D341Med (cell line): Measurements from ENCODE around the gene SRPK3.
"Not testable (repeated sequence)": the region's sequence is repeated elsewhere in the genome, so short reads cannot be mapped to it uniquely, and the experiment has no call there.

Experiments used
- DNase-seq: peaks from one replicate; pipeline ENCODE4 v3.0.0; 2012; ENCODE audit warnings: low spot score

Gene SRPK3, protein sequence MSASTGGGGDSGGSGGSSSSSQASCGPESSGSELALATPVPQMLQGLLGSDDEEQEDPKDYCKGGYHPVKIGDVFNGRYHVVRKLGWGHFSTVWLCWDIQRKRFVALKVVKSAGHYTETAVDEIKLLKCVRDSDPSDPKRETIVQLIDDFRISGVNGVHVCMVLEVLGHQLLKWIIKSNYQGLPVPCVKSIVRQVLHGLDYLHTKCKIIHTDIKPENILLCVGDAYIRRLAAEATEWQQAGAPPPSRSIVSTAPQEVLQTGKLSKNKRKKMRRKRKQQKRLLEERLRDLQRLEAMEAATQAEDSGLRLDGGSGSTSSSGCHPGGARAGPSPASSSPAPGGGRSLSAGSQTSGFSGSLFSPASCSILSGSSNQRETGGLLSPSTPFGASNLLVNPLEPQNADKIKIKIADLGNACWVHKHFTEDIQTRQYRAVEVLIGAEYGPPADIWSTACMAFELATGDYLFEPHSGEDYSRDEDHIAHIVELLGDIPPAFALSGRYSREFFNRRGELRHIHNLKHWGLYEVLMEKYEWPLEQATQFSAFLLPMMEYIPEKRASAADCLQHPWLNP

DNA sequence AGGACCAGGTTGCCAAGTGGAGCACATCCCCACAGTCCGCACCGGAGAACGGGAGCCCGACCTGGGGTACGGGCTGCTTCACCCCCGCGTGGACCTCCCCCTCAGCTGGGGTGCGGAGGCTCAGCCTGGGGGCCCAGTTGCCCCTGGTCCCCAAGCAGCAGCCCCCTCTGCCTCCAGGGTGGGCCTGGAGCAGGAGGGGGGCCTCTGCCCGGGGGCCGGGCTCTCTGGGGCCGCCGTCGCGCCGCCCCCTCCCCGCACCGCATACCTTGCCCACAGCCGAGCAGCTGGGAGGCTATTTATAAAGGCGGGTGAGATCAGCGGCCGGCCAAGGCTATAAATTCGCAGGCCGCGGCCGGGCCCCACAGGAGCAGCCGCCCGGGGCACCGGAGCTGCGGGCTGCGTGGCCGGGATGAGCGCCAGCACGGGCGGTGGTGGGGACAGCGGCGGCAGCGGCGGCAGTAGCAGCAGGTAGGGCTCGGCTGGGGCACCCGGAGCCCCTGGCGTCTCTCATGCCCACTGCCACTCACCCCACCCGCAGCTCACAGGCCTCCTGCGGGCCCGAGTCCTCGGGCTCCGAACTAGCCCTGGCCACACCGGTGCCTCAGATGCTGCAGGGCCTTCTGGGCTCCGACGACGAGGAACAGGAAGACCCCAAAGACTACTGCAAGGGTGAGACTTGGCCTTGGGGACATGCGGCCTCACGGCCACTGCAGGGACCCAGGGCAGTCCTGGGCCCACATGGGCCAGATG is at the start of gene SRPK3:
SRPK3 (plus strand) TSS at position 364 of the 750 bp plus-strand sequence; CDS start at position 410, 46 bp downstream.
- DNase-seq: no peak

DNA sequence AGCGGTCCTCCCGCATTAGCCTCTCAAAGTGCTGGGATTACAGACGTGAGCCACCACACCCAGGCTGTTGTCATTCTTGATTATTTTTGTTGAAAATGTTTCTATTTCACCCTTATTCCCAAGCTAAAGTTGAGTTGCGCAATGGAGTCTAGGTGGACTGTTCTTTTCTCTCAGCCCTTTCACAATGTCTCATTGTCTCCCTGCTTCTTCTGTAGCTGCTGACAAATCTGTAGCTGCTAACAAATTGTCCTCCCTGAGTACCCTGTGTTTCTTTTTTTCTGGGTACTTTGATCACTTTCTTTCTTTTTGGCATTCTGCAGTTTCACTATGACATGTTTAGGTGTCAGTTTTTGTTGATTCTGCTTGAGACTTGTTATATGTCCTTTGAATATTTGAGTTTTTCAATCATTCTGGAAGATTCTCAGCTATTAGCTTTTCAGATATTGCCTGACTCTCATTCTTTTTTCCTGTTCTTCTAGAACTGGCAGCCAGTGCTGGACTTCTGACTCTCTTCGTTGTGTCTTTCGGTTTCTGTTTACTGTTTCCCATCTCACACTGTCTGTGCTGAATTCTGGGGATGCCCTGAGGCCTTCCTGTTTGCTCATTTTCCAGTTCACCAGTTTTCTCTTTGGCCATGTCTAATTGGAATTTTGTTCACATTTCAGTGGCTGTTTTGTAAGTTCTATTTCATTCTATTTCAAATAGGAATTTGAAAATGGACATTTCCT is 49.6 kb upstream of the SRPK3 start:
- DNase-seq: no peak

DNA sequence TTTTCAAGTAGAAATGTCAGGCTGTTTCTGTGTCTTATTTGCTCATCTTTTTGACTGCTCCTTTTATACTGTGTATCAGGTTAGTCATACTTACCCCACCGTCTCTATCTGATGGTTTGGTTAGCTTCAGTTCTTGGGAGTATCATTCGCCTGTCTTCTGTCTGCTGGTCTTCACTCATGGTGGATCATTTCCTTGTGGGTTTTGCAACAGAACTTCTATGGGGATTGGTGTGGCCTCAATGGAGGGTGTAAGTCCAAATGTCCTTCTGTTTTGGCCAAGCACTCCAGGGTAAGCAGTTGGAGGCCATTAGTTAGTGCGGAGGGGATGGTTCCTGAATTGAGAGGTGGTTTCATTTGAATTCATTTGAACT is 49.0 kb upstream of the SRPK3 start:
- no peak for DNase-seq

DNA sequence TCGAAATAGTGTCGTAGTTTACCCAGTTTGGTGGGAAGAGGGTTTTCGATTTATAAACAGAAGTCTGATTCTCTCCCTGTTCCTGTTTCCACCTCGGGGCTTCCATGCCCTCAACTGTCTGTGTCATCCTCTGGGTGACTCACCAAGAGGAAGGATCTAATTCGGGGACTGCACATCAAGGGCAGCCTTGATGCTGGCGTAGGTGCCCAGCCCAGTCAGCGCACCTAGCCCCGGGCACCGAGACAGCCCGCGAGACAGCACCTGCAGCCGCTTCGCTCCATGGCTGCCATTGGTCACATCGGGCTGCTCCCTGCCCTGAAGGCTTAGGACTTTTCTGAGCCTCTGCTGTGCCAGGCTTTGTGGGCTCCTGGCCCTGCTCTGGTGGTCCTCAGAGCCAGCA is 48.4 kb upstream of the SRPK3 start:
- DNase-seq: no peak

DNA sequence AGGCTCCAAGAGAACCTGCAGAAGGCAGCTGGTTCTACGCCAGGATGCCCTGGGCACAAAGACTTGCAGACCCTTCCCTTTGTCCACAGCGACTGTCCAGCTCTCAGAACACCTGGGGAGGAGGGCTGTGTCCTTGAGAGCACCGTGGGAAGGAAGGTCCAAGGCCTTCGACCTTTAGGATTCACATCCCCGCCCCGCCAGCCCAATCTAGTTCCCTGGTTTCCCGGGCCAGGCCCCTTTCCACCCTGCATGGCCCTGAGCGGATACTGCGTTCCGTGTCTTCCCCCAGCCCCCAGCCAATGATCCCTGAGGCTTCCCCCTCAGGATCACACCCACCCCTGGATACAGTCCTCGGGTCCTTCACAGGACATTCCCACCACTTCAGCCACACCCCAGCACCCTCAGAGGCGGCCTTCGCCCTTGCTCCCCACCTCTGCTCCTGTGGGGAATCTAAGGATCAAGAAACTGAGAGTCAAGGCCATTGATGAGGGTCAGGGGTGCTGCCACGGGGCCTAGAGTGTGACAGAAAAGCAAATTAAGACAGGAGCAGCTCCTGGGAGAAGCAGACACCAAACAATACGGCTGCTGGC is 47.1 kb upstream of the SRPK3 start:
- no peak for DNase-seq

DNA sequence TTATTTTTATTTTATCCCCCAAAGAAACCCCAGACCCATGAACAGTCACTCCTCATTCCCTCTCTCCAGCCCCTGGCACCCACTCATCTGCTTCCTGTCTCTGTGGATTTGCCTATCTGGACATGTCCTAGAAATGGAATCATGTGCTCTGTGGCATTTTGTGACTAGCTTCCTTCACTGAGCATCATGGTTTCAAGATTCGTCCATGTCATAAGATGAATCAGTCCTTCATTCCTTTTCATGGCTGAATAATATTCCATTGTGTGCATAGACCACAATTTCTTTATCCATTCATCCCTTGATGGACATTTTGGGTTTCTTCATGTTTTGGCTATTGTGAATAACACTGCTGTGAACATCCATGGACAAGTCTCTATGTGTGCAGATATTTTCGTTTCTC is 46.0 kb upstream of the SRPK3 start:
- DNase-seq: no peak

DNA sequence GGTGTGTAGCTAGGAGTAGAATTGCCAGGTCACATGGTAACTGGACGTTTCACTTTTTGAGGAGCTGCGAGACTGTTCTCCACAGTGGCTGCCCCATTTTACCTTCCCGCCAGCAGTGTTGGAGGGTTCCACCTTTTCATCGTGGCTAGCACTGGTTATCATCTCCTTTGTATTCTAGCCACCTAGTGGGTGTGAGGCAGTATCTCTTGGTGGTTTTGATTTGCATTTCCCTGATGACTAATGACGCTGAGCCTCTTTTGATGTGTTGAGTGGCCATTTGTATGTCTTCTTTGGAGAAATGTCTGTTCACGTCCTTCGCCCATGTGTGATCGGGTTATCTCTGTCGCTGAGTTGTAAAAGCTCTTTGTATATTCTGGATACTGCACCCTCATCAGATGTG is 45.6 kb upstream of the SRPK3 start:
- no peak for DNase-seq

DNA sequence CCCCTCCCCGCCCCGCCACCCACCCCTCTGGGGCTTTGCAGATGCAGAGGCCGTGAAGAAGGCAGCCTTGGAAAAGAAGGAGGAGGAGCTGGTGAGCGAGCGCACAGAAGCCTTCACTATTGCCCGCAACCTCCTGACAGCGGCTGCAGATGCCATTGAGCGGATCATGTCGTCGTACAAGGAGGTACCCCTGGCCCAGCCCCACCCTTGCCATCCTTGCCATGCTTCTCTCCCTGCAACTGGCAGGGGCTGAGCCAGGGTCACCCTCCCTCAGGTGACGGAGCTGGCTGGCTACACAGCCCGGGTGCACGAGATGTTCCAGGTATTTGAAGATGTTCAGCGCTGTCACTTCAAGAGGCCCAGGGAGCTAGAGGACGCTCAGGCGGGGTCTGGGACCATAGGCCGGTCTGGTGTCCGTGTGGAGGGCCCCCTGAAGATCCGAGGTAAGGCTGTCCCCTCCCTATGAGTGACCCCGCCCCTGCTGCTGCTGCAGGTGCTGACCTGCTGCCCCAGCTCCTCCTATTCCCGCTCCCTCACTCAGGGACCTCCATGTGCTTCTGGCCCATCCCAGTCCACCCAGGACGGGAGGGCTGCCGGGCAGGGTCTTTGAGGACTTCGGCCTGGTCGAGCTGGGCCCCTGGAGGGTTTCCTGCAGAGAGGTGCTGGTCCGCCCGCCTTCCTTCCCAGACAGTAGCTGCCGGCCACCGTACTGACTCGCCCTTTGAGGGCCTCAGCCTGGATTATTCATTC is 44.6 kb upstream of the SRPK3 start:
- no peak for DNase-seq

DNA sequence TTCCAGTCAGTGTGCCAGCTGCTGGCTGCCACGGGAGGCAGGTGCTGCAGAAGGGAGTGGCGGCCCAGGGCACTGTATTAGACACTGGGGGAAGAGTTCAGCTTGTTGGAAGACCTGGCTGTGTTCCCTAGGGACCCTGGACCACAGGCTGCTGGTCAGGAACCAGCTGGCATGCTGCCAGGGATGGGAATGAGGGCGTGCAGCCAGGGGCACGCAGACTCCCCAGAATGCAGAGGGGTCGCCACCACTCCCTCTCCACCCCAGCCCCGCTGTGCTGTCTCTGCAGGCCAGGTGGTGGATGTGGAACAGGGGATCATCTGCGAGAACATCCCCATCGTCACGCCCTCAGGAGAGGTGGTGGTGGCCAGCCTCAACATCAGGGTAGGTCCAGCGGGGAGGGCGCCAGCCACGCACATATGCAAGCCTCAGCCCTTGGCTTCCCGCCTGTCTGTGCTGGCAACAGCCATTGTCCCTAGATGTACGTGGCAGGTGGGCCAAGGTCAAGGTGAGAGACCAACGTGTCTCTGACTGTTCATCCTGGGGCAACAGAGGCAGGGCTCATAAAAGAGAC is 43.9 kb upstream of the SRPK3 start:
- DNase-seq: no peak

DNA sequence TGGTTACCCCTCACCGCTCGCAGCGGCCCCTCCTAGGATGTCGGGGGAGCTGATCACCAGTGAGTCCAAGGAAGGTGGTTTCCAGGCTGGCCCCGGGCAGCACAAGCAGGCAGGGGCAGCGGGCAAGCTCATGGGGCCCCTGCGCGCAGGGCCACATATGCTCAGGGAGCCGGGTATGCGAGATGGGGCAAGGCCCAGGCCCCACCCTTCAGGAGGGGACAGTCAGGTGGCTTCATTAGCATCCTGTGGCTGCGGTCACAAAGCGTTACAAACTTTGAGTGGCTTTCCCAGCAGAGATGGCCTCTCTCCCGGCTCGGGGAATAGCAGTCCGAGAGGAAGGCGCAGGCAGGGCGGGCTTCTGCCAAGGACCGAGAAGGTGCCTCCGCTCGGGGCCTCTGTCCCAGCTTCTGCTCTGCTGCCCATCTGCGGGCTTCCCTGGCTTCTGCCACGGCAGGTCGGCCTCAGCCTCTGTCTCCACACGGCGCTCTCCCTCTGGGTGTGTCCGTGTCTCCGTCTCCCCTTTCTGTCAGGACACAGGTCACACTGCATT is 42.7 kb upstream of the SRPK3 start:
- DNase-seq: no peak

DNA sequence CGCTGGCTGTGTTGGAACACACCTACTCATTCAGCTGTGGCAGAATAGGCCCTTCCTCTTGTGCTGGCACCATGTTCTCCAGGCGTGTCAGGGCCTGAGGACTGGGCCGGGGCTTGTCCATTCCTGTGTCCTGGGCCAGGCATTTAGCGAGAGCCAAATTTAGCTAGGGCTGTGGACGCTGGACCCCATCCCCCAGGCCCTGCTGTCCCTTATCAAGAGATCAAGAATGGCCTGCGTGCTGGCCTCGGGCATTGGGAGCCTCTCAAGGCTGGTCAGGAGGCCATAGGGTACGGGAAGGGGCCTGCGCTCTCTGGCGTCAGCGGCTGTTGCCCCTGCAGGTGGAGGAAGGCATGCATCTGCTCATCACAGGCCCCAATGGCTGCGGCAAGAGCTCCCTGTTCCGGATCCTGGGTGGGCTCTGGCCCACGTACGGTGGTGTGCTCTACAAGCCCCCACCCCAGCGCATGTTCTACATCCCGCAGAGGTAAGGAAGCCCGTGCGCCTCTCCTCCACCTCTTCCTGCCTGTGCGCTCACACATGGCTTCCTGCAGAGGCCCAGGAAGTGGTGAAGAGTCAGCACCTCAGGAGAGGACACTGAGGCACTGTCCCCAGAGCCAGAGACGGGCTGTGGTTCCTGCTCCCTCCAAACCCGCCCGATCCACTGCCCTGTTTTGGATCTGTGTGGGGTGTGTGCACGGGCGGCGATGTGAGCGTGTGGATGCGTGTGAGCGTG is 40.9 kb upstream of the SRPK3 start:
- no peak for DNase-seq

DNA sequence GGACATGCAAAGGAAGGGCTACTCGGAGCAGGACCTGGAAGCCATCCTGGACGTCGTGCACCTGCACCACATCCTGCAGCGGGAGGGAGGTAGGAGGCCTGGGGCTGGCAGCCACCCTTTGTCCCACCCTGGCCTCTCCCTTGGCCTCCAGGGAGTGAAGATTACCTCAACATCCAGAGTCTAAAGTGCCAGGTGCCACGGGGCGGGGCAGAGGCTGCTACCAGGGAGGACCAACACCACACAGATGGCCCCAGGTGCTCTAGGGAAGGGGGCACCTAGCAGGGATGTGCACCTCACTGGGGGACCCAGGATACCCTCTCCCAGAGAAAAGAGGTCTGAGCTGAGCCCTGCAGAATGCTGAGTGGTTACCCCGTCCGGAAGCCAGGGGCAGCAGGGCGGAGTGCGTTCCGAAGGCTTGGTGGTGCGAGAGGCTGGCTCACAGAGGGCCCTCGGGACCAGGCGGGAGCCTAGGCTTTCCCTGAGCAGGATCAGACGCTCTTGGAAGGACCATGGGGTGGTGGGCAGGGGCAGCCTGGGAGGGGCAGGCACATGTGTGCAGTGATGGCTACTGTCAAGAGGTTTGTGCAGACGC is 40.1 kb upstream of the SRPK3 start:
- no peak for DNase-seq

DNA sequence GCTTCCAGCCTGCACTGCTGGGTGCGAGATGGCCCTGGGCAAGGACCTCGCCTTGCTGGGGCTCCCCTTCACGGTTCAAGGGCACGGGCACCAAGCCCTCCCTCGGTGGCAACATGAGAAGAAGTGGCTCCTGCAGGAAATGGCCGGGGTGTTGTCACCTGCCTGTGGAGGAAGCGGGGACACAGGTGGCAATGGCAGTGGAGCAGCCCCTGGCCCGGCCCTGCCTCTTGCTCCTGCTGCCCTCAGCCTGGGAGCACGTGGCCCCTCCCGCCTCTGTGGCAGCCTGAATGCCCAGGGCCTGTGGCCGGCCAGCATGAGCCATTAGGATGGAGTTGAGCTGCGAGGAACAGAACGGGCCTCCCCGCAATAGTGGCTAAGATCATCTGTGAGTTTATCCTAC is 39.4 kb upstream of the SRPK3 start:
- no peak for DNase-seq

DNA sequence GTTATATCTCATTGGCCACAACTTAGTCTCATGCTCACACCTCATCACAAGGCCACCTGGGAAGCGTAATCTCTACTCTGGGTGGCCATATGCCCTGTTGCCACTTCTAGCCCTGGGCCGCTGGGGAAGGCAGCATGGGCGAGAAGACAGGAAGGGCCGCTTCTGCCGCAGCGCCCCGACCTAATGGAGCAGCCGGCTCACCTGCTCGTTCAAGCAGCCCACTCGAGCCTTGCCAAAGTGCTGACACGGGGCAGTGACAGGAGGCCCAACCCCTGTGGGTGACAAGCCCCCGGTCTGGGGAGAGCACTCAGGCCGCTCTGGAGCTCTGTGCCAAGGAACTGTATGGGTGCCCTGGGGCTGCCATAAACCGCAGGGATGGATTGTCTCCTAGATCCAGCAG is 38.7 kb upstream of the SRPK3 start:
- not testable (repeated sequence) for DNase-seq

DNA sequence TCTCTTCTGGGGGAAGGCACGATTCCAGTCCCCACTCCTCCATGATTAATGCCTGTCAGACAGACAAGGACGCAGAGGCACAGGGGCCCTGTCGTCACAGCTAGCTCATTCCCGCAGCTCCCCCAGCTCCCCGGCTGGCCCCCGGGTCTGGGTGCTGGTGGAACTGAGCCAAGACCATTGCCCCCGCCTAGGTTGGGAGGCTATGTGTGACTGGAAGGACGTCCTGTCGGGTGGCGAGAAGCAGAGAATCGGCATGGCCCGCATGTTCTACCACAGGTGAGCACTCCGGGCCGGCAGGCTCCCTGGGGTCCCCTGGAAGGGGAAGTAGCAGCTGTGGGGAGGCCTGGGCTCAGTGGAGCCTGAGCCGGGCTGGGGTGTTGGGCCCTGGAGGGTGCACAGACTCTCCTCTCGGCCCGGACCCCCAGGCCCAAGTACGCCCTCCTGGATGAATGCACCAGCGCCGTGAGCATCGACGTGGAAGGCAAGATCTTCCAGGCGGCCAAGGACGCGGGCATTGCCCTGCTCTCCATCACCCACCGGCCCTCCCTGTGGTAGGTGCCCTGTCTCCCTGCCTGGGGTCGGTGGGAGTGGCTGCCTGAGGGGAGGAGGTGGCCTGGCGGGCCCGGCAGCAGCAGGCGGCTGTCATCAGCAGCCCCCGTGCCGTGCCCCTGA is 37.9 kb upstream of the SRPK3 start:
- DNase-seq: not testable (repeated sequence)

DNA sequence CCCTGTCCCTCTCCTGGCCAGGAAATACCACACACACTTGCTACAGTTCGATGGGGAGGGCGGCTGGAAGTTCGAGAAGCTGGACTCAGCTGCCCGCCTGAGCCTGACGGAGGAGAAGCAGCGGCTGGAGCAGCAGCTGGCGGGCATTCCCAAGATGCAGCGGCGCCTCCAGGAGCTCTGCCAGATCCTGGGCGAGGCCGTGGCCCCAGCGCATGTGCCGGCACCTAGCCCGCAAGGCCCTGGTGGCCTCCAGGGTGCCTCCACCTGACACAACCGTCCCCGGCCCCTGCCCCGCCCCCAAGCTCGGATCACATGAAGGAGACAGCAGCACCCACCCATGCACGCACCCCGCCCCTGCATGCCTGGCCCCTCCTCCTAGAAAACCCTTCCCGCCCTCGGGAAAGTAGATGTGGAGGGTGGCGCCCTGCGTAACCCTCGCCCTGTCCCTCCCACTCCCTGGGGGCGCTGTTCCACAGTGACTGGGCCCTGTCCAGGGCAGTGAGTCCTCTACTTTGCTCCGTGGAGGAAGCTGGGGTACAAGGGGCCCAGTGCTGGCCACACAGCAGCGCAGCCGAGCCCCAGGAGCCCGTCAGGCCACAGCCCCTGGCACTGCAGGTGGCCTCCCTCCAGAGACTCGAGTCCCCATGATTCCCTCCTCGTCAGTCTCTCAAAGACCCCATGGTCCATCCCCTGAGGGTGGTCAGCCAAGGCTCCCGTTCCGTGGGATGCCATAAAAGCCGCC is 37.2 kb upstream of the SRPK3 start:
- DNase-seq: not testable (repeated sequence)

DNA sequence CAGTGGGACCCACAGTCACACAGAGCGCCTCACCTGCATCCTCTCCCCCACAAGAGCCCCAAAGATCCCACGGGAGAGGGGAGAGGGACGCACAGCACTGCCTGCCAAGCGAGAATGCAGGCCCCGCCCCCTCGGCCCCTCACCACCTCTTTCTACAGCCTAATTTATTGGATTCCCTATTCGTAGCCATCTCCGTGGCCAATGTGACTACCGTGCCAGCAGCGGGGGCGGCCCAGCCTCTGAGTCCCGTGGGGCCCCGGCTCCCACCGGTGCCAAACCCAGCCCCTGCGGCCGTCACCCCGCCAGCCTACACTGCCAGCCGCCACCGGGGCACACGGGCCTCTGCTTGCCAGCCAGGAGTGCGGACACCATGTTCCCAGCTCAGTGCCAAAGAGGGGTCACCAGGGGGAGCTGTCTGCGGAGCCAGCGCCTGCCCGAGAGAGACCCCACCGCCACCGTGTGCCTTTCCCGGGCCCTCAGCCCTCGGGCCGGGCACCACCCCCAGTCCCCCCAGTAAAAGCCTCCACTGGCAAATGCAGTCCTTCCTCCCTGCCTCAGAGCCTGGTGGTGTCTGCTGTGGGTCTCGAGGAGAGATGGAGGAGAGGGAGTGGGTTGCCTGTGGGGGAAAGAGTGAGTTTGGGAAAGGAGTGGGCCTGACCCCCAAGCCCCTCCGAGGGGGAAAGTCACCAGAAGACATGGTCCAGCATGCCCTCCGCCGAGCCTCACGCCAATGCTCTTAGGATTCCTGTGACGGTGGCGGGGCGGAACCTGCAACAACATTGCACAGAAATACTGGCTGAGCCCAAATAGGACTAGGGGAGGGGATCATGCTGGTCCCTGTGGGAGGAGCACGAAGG is 36.4 kb upstream of the SRPK3 start:
- DNase-seq: no peak
